Activated naive CD8-positive, alpha-beta T cell treated with anti-CD3 and anti-CD28 coated beads, Interleukin-2, amount 50 U/mL, for 24 hours (primary cell): ENCODE results near the gene COX6B1.

Experiments used
- ATAC-seq: fragments of 150-1000 bp; cut with Tn5 transposase; one replicate; pipeline ENCODE4 v1.10.0; 2021
- DNase-seq: peaks from one replicate; pipeline ENCODE4 v3.0.0; 2021
- H3K27ac Mint-ChIP-seq: one replicate; pipeline ENCODE4 v1.8.0; 2021; ENCODE audit warnings: mild to moderate bottlenecking, mixed read lengths
- H3K27me3 Mint-ChIP-seq: one replicate; pipeline ENCODE4 v1.8.0; 2021; ENCODE audit warnings: mixed read lengths
- H3K36me3 Mint-ChIP-seq: one replicate; pipeline ENCODE4 v1.8.0; 2021; ENCODE audit warnings: low read depth, mixed read lengths
- H3K4me1 Mint-ChIP-seq: one replicate; pipeline ENCODE4 v1.8.0; 2021; ENCODE audit warnings: mixed read lengths
- H3K4me3 Mint-ChIP-seq: one replicate; pipeline ENCODE4 v1.8.0; 2021; ENCODE audit warnings: mild to moderate bottlenecking, moderate library complexity, mixed read lengths
- H3K9me3 Mint-ChIP-seq: one replicate; pipeline ENCODE4 v1.8.0; 2021; ENCODE audit warnings: mixed read lengths

The COX6B1 gene

DNA sequence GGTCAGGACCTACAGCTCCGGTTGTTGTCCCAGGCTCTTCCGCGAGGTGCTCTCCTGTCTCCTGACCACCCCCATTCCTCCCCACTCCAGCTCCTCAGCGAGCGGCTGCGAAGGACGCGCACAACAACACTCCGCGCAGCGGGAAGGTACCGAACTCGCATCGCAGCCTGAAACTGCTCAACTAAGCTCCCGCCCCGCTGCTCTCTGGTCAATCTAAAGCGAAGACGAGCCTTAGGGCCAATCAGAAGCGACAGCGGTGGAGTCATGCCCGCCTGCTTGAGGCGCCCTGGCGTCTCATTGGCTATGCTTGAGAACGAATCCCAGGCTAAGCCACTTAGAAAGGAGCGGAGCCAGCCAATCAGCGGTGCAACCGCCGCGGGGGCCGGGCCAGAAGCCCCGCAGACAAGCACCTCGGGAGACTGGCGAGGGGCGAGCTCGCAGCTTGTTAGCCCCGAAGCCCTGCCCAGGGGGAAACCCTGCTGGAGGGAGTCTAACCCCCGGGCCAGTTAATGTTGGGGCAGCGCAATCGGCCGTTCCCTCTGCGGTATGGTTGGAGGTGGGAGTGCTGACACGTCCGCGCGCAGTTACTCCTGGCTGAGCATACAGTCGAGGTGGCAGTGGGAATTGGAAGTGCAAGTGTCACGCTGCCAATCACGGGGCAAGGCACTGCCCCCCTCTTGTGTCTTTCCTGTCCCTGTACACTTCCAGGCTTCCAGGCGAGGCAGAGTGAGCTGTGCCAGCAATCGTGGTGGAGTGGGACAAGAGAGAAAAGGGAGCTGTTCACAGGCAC, 54.3 kb downstream of the COX6B1 start:
- Mint-ChIP-seq H3K4me3 (peak overlapping the region; percentile 89), H3K4me1 (peaks cover 22% of the 10 kb centered on the region), H3K27ac (peak overlapping the region; percentile 94), H3K36me3 (peaks cover 2% of the 10 kb centered on the region), H3K27me3 (peaks cover 2% of the 10 kb centered on the region), H3K9me3 (no peaks in the 10 kb centered on the region)
- peak; percentile 100 for ATAC-seq
- DNase-seq, result peak; percentile 90

- H3K9me3 Mint-ChIP-seq, result no peaks in the 10 kb centered on the region
- no peak overlapping the region for H3K4me3 Mint-ChIP-seq
- DNase-seq (no peak), ATAC-seq (no peak)
- H3K27me3 Mint-ChIP-seq, result peaks cover 2% of the 10 kb centered on the region
- peaks cover 2% of the 10 kb centered on the region for H3K36me3 Mint-ChIP-seq
- H3K4me1 Mint-ChIP-seq, result peaks cover 19% of the 10 kb centered on the region
- no peak overlapping the region for H3K27ac Mint-ChIP-seq
Measured at GRCh38 chr19:35703343-35703742, 55.2 kb downstream of the COX6B1 start.

GRCh38 chr19:35704218-35704617, 56.1 kb downstream of the COX6B1 start, which contains the start of gene ZBTB32:
TSS of gene ZBTB32 (plus strand) at chr19:35704558. CDS start at chr19:35714627, 10,069 bp downstream.
- Mint-ChIP-seq H3K27me3 (peaks cover 2% of the 10 kb centered on the region), H3K27ac (no peak within 1 kb of the TSS), H3K4me1 (peaks cover 25% of the 10 kb centered on the region), H3K4me3 (no peak within 1 kb of the TSS), H3K9me3 (no peaks in the 10 kb centered on the region), H3K36me3 (peaks cover 2% of the 10 kb centered on the region)
- no peak for ATAC-seq
- peak; percentile 41 for DNase-seq
